GM19043 (cell line): ENCODE measurements around the gene ZSCAN12.
"Not testable (repeated sequence)": the region's sequence is repeated elsewhere in the genome, so short reads cannot be mapped to it uniquely, and the experiment has no call there.

Experiments
- ATAC-seq: cut with Tn5 transposase; IDR thresholded peaks from one replicate; pipeline ENCODE4 v1.9.1; 2021; ENCODE audit warnings: low read depth; ENCODE audit not compliant: unreplicated experiment

The ZSCAN12 gene

GRCh38 chr6:28395918-28396317, 3.6 kb downstream of the ZSCAN12 start:
- no peak for ATAC-seq

DNA sequence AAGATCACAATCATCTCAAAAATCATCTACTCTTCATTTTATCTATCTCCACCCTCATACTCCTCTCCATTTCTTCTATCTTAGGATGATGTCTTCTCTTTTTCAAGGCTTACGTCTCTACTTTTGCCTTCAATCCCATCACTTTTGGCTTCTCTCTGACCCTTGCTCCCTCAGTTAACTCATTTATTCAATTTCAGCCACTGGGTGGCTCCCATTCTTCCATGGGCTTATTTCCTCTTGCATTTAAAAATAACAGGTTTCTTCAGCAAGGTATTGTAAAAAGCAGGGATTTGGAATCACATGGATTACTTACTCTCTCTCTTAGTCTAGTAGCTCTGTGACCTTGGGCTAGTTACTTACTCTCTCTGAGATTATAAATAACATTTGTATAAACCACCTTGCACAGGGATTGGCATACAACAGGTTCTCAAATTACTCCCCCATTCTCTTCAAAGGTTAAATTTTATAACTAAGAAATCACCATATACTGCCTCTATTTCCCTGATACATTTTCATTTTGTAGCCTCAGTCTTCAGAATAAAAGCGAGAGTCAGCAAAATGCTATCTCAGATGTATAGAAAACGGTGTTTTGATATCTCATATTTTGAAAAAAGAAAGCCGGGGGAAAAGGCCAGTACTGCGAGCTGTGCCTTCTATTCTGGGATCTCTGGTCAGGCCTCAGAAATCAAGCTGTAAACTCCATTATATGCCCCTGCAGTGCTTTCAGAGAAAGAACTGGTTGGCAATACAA, 5.5 kb downstream of the ZSCAN12 start:
- ATAC-seq: no peak

DNA sequence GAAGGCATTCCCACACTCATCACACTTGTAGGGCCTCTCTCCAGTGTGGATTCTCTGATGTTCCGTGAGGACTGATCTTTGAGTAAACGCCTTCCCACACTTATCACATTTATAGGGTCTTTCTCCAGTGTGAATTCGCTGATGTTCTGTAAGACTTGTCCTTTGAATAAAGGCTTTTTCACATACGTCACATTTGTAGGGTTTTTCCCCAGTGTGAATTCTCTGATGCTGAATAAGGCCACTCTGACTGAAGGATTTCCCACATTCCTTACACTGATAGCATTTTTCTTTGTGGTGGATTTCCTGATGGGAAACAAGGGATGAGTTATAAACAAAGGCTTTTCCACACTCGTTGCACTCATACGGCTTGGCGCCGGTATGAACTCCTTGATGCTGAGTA, 8.9 kb downstream of the ZSCAN12 start:
- ATAC-seq: no peak

GRCh38 chr6:28384143-28384533, 15.4 kb downstream of the ZSCAN12 start:
- no peak for ATAC-seq

GRCh38 chr6:28383235-28384142, 16.1 kb downstream of the ZSCAN12 start:
- peak; percentile 88 for ATAC-seq

DNA sequence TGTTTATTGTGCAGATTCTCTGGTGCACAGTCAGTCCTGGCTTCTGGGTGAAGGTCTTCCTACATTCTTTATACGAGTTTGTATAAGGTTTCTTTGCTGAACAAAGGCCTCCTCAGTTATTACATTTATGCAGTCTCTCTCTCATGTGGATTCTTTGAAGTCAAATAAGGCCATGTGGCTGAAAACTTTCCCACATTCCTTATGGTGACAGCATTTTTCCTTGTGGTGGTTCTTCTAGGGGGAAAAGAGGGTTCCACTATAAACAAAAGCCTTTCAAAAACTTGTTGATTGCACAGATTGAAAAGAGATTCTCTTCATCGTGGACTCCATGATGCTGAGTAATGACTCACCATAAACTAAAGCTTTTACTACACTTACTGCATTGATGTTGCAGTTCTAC, 19.2 kb downstream of the ZSCAN12 start:
- ATAC-seq: no peak

DNA sequence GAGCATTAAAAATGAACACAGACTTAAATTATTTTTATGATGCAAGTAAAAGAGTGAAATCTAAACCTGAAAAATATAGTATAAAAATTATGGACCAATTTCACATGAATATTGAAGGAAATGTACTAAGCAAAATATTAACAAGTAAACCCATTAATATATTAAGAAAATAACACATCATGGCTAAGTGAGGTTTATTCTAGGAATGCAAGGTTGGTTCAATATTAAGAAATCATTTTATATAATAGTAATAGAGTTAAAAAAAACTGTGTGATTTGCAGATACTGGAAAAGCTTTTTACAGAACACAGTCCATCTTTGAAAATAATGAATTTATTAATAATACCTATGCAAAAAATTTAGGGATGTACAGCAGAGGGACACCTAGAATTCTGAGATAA, 20.9 kb downstream of the ZSCAN12 start:
- ATAC-seq: no peak

DNA sequence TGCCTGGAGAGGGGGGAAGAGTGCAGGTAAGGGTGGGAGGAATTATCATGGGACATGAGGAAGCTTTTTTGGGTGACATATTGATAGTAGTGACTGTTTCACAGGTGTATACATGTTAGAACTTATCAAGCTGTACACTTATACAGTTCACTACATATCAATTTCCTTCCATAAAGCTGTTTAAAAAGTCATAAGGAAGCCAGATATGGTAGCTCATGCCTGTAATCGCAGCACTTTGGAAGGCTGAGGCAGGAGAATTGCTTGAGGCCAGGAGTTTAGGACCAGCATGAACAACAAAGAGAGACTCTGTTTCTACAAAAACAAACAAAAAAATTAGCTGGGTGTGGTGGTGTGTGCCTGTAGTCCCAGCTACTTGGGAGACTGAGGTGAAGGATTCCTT, 21.7 kb downstream of the ZSCAN12 start:
- no peak for ATAC-seq

DNA sequence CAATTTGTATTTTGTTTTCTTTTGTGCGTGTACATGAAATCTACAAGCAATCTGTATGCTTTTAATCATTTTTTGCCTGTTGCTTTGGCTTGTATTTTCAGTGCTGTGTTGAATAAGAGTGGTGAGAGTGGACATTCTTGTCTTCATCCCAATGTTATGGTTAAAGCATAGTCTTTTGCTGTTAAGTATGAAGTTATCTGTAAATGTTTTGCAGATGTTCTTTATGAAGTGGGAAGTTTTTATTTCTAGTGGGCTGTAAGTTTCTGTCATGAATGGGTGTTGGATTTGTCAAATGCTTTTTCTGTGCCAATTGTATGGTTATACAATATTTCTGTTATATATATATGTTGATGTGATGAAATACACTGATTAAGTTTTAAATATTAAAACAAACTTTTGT, 25.6 kb downstream of the ZSCAN12 start:
- no peak for ATAC-seq

DNA sequence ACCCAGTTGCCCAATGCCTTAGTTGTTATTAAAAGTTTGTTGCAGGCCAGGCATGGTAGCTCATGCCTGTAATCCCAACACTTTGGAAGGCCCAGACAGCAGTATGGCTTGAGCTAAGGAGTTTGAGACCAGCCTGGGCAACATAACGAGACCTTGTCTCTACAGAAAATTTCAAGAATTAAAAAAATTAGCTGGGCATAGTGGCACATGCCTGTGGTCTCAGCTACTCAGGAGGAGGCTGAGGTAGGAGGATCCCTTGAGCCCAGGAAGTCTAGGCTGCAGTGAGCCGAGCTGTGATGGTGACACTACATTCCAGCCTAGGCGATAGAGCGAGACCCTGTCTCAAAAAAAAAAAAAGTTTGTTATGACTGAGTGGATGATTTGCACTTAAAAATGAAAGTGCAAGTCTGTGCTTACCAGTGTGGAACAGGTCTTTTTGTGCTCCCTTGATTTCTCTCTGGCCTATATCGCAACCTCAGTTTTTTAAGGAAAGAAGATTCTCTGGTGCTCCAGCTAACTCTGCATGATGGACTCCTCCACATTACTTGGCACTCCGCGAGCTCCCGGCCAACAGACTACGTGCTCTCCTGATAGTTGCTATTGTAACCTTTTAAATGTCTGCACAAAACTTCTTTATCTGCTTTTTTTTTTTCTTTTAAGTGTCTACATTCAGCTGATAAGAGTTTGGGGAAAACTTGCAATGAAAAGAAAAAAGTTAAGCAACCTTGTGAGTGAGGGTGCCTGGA, 27.7 kb downstream of the ZSCAN12 start:
- ATAC-seq: peak; percentile 65

DNA sequence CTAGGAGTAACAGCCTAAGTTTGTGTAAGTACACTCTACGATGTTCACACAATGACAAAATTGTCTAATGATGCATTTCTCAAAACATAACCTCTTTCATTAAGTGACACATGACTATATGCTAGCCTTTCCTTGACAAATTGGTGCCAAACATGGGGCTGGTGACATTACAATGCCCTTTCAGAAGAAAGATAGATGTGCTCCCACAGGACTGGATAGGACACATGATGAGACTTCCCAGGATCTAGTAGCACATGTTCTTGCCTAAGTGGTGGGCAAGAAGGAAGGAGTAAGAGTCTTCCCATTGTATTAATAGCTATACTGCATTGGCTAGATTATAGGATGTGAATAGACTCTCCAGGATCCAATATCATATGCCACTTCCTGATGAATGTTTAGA, 28.3 kb downstream of the ZSCAN12 start:
- ATAC-seq: no peak

- no peak for ATAC-seq
These were observed 29.1 kb downstream of the ZSCAN12 start for GRCh38 chr6:28370440-28370839.

- ATAC-seq: no peak
These were observed 30.1 kb downstream of the ZSCAN12 start for GRCh38 chr6:28369463-28369862.

DNA sequence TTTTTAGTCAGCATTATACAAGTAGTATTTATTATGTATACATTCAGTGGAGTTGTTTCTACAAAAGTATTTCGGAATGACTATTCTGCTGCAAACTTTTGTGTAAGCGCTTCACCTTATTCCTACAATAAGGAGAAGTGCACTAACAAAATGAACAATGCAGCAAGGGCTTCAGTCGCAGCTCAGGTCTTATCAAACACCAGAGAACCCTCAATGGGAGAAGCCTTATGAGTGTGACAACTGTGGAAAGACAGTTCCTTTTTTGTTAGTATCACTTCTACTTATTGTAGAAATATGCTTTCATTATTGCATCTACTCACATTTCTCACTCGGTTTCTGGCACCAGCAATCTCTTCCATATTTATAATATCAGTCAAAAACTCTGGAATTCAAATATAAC, 31.0 kb downstream of the ZSCAN12 start:
- peak; percentile 66 for ATAC-seq

DNA sequence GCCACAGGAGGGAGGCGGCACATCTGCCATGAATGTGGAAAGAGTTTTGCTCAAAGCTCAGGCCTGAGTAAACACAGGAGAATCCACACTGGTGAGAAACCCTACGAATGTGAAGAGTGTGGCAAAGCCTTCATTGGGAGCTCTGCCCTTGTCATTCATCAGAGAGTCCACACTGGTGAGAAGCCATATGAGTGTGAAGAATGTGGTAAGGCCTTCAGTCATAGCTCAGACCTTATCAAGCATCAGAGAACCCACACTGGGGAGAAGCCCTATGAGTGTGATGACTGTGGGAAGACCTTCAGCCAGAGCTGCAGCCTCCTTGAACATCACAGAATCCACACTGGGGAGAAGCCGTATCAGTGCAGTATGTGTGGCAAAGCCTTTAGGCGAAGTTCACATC, 34.0 kb downstream of the ZSCAN12 start:
- ATAC-seq: not testable (repeated sequence)

DNA sequence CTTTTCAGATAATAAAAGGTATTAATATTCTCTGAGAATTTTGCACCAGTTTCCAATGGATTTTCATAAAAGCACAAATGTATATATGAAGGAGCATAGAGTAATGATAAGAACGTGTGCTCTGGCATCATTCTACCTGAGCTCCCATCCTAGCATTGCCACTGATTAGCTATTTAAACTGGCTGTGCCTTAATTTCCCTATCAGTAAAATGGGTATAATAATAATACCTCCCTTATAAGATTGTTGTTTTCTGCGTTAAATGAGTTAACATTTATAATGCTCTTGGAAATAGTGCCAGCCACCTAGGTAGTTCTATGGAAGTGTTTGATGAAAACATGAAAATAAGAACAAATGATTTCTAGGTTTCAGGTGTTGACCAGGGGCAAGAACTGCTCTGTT, 38.6 kb downstream of the ZSCAN12 start:
- no peak for ATAC-seq

- not testable (repeated sequence) for ATAC-seq
These were observed 40.0 kb downstream of the ZSCAN12 start for GRCh38 chr6:28359562-28359961.

DNA sequence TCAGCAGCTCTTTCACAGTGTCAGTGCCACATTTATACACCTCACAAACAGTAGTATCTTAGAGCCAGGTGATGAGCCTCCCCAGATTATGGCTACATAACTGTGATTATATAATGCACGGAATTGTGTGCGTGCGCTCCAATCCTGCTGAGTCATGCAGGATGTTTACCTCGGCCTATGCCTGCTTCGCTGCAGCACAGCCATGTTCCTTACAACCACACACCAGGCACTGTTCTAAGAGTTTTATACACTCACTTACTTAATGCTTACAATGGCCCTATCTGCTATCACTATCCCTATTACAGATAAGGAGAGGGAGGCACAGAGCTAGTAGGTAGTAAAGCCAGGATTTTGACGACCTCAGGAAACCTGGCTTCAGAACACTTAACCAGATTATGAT, 42.5 kb downstream of the ZSCAN12 start:
- no peak for ATAC-seq

DNA sequence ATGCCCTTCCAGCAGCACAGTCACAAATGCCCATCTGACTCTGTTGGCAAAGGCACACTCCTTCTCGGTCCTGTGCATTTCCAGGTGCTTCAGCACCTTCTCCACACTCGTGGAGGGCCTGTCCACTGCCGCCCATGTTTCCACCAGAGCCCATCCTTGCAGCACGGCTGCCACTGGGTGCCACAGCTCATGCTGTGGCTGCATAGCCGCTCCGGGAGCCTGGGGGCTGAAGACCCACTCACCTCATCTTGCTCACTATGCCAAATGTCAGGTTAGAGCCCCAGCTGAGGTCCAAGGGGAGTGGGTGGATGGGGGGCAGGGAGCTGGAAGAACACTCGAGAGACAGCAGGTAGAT, 42.9 kb downstream of the ZSCAN12 start:
- no peak for ATAC-seq

GRCh38 chr6:28355743-28356665, 43.5 kb downstream of the ZSCAN12 start:
- no peak for ATAC-seq
